Measurements from ENCODE around the gene SLC25A3. TPM values are rescaled to one million over a fixed set of nuclear protein-coding genes. Genes with fewer than 3 reads are reported as not detected.
A peak's percentile ranks its signal among the peaks of the same experiment; 100 is the strongest.

SLC25A3 gene
- total and polyA plus RNA-seq, 9 of the 15 experiments (the other 6 are each of a cell fraction or from before 2014, with no cell fraction given) = 264 to 766 (median 495) TPM

DNA sequence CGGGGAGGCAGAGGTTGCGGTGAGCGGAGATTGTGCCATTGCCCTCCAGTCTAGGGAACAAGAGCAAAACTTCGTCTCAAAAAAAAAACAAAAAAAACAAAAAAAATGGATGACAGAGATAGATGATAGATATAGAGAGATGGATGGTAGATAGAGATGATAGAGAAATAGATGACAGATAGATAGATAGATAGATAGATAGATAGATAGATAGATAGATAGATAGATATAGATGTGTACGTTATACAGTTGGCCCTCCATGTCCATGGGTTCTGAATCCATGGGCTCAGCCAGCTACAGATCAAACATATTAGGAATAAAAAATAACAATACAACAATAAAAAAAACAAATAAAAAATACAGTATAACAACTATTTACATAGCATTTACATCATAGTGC lies 12.8 kb upstream of the SLC25A3 start:
- ChIA-PET CTCF (ENCODE audit: low intra/inter-chr PET ratio) (no interaction called here), POLR2A (interaction anchor here (1.6 kb wide), 1 partner anchor 12 kb away, joined by 4 read pairs; the partner anchor contains the start of gene SLC25A3)
- WGBS (ENCODE audit: insufficient coverage, low coverage, missing lambda C conversion rate) = 73% methylated on average over 3 of the region's 5 CpGs
- FAIRE-seq = no peak
- no peak for DNase-seq (ENCODE audit: extremely low read depth in 1 of 4, low spot score in 3 of 4)
- Histone ChIP-seq H3K4me3 (no peak overlapping the region), H3K9ac (ENCODE audit: insufficient read depth in 1 of 2, low read depth in 2 of 2, low read length in 2 of 2) (no peak overlapping the region), H3K36me3 (ENCODE audit: control insufficient read depth, insufficient read depth, low read length) (no peaks in the 10 kb centered on the region), H3K4me1 (replicated peaks in 1 of 2; ENCODE audit: control insufficient read depth in 2 of 2, insufficient read depth in 2 of 2, low read length in 2 of 2) (peaks cover 4 to 15% of the 10 kb centered on the region in 2 experiments; a peak in 3 of 5 replicates), H3K27ac (ENCODE audit: extremely low read depth, low read depth, low read length) (no peak overlapping the region), H3K9me1 (ENCODE audit: control insufficient read depth, insufficient read depth, low read length) (no peaks in the 10 kb centered on the region), H4K20me1 (replicated peaks; ENCODE audit: control insufficient read depth, insufficient read depth, low read length) (no peaks in the 10 kb centered on the region), H3K79me2 (ENCODE audit: control insufficient read depth, insufficient read depth, low read length) (no peaks in the 10 kb centered on the region), H3K4me2 (ENCODE audit: insufficient read depth, low read length) (no peak overlapping the region), H3K9me3 (replicated peaks; ENCODE audit: control insufficient read depth, insufficient read depth, low read depth, low read length) (no peaks in the 10 kb centered on the region), H2AFZ (ENCODE audit: low read depth, low read length) (no peak overlapping the region), H3K27me3 (ENCODE audit: control insufficient read depth in 2 of 2, insufficient read depth in 2 of 2, low read length in 2 of 2) (no peaks in the 10 kb centered on the region)
- in situ Hi-C loops (cut with MboI) = no loop called here
- TF ChIP-seq ZNF696 (CRISPR knock-in tag; conservative IDR thresholded peaks at IDR 0.05) = no peak
- peak; percentile 92 for TF ChIP-seq DACH1 (IDR thresholded peaks at IDR 0.05; ENCODE audit: partially characterized antibody)
- no peak for TF ChIP-seq NONO (IDR thresholded peaks at IDR 0.05; ENCODE audit: low read depth in 2 of 2, low read length in 1 of 2)
- TF ChIP-seq, protein P1, sequence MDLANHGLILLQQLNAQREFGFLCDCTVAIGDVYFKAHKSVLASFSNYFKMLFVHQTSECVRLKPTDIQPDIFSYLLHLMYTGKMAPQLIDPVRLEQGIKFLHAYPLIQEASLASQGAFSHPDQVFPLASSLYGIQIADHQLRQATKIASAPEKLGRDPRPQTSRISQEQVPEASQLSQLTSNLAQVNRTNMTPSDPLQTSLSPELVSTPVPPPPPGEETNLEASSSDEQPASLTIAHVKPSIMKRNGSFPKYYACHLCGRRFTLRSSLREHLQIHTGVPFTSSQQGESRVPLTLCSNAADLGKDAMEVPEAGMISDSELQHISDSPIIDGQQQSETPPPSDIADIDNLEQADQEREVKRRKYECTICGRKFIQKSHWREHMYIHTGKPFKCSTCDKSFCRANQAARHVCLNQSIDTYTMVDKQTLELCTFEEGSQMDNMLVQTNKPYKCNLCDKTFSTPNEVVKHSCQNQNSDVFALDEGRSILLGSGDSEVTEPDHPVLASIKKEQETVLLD (IDR thresholded peaks at IDR 0.05) = 0 out of 2 replicates have a peak, but pooled peaks have one; percentile 44
- no peak for TF ChIP-seq NFE2L1 (tag; IDR thresholded peaks at IDR 0.05; ENCODE audit: borderline replicate concordance, low read depth)
- no peak for TF ChIP-seq CEBPG (CRISPR knock-in tag; IDR thresholded peaks at IDR 0.05)
- TF ChIP-seq CEBPG (tag; conservative IDR thresholded peaks at IDR 0.05 in 1 of 2, IDR thresholded peaks at IDR 0.05 in 1 of 2) = no peak
- BruUV-seq (replicated peaks) = no TSS peak
- no peak for ATAC-seq
- intact Hi-C loops (cut with micrococcal nuclease) = no loop called here

All from K562 (cell line).